K562 (cell line): Measurements from ENCODE around the gene PRKCE. TPM values are rescaled to one million over a fixed set of nuclear protein-coding genes. Genes with fewer than 3 reads are reported as not detected.

Source experiments
- ATAC-seq: fragments of 200-7000 bp; cut with Tn5 transposase; 3 replicates; pipeline ENCODE4 v1.9.1; 2020; ENCODE audit warnings: moderate library complexity
- BruUV-seq: library from RNA; stranded (reverse); fragments of 400-500 nt; replicated peaks from 2 replicates; lab custom pipeline; 2021; lab: Mats Ljungman, UMichigan
- CTCF ChIA-PET: fragments of 300-600 bp; formaldehyde crosslinking; extraction: SDS; loops from one replicate; lab custom pipeline; 2021; ENCODE audit warnings: low intra/inter-chr PET ratio; lab: Yijun Ruan, JAX
- POLR2A ChIA-PET: fragments of 300-600, 350-650 bp; sonication (Branson Sonifier 250); formaldehyde crosslinking; extraction: SDS; loops from one replicate; lab custom pipeline; 2021; ENCODE audit warnings: antibody characterized with exemption, inconsistent platforms; lab: Yijun Ruan, JAX
- DNase-seq, 4 experiments: peaks; one replicate each; pipeline versions ENCODE4 v3.0.0 to v3.0.0-alpha.2; 2011 to 2018; ENCODE audit warnings: low spot score in 3 of 4, mixed read lengths in 3 of 4; ENCODE audit errors: extremely low read depth in 1 of 4
- FAIRE-seq: peaks from 2 replicates; lab custom pipeline; 2011; peaks lifted over from hg19 to GRCh38; lab: Jason Lieb, UNC
- H2AFZ ChIP-seq: 2 replicates; pipeline ENCODE4 v1.6.0; 2011; ENCODE audit warnings: low read depth, low read length, control low read depth, inconsistent platforms
- H3K27ac ChIP-seq: fragments of 200-600 bp; 3 replicates; pipeline ENCODE4 v1.8.0; 2011; ENCODE audit warnings: low read depth, mild to moderate bottlenecking, control low read depth, inconsistent platforms, low read length, moderate library complexity, mixed read lengths; ENCODE audit errors: extremely low read depth
- H3K27me3 ChIP-seq, 2 experiments: fragments of 300-600 bp in 1 of 2; 2 replicates in 1 of 2; 3 replicates in 1 of 2; pipeline versions ENCODE4 v1.6.0 to v1.8.0; 2011; ENCODE audit warnings: inconsistent platforms in 2 of 2, low read length in 2 of 2, mild to moderate bottlenecking in 1 of 2, mixed read lengths in 1 of 2, moderate library complexity in 1 of 2; ENCODE audit not compliant: control insufficient read depth in 2 of 2, insufficient read depth in 2 of 2
- H3K36me3 ChIP-seq: fragments of 300-600 bp; 3 replicates; pipeline ENCODE4 v1.8.0; 2011; ENCODE audit warnings: mild to moderate bottlenecking, low read length, inconsistent platforms; ENCODE audit not compliant: control insufficient read depth, insufficient read depth
- H3K4me1 ChIP-seq, 2 experiments: fragments of 200-600 bp in 1 of 2; replicated peaks in 1 of 2; 2 replicates in 1 of 2; 3 replicates in 1 of 2; pipeline versions ENCODE4 v1.5.1 to v1.8.0; 2011; ENCODE audit warnings: inconsistent platforms in 2 of 2, low read length in 2 of 2, mild to moderate bottlenecking in 1 of 2, mixed read lengths in 1 of 2, moderate library complexity in 1 of 2; ENCODE audit not compliant: control insufficient read depth in 2 of 2, insufficient read depth in 2 of 2
- H3K4me2 ChIP-seq: 2 replicates; pipeline ENCODE4 v1.6.1; 2011; ENCODE audit warnings: low read length, control low read depth, inconsistent platforms, mixed read lengths; ENCODE audit not compliant: insufficient read depth
- H3K4me3 ChIP-seq: fragments of 200-600 bp; sonication (generic), shearing (Covaris generic); 2 replicates; pipeline ENCODE4 v1.5.1; 2016; ENCODE audit warnings: control low read depth, inconsistent platforms
- H3K79me2 ChIP-seq: fragments of 200-600 bp; 3 replicates; pipeline ENCODE4 v1.8.0; 2011; ENCODE audit warnings: low read length, inconsistent platforms; ENCODE audit not compliant: control insufficient read depth, insufficient read depth
- H3K9ac ChIP-seq, 2 experiments: 2 replicates each; pipeline versions ENCODE4 v1.6.0 to v1.6.1; 2011; ENCODE audit warnings: low read depth in 2 of 2, low read length in 2 of 2, control low read depth in 1 of 2, inconsistent platforms in 1 of 2, mild to moderate bottlenecking in 1 of 2, mixed read lengths in 1 of 2; ENCODE audit not compliant: insufficient read depth in 1 of 2
- H3K9me1 ChIP-seq: one replicate; pipeline ENCODE4 v1.6.0; 2011; ENCODE audit warnings: inconsistent platforms, mild to moderate bottlenecking, low read length, moderate library complexity; ENCODE audit not compliant: control insufficient read depth, insufficient read depth
- H3K9me3 ChIP-seq: replicated peaks from 2 replicates; pipeline ENCODE4 v1.5.1; 2011; ENCODE audit warnings: low read depth, low read length, inconsistent platforms; ENCODE audit not compliant: control insufficient read depth, insufficient read depth
- H4K20me1 ChIP-seq: replicated peaks from 2 replicates; pipeline ENCODE4 v1.6.1; 2011; ENCODE audit warnings: low read length, inconsistent platforms, mixed read lengths; ENCODE audit not compliant: control insufficient read depth, insufficient read depth
- BACH1 ChIP-seq: fragments of 200-800 bp; sonication (Bioruptor generic); IDR thresholded peaks from 2 replicates; pipeline ENCODE4 v1.6.1; 2016; ENCODE audit warnings: missing genetic modification characterization, missing compliant biosample characterization
- BCL6 ChIP-seq: fragments of 250-450 bp; sonication (Bioruptor Pico); IDR thresholded peaks from 2 replicates; pipeline ENCODE4 v1.4.0; 2020
- BRD9 ChIP-seq: fragments of 450-650 bp; IDR thresholded peaks from 2 replicates; pipeline ENCODE4 v1.6.1; 2018; ENCODE audit warnings: low read depth; ENCODE audit not compliant: partially characterized antibody
- E2F3 ChIP-seq: fragments of 250-450 bp; sonication (Bioruptor Pico); IDR thresholded peaks from 2 replicates; pipeline ENCODE4 v1.4.0; 2020; ENCODE audit warnings: mild to moderate bottlenecking
- HDAC3 ChIP-seq: fragments of 450-650 bp; IDR thresholded peaks from 2 replicates; pipeline ENCODE4 v1.6.1; 2018; ENCODE audit warnings: borderline replicate concordance, mild to moderate bottlenecking, moderate library complexity; ENCODE audit not compliant: partially characterized antibody
- NCOA2 ChIP-seq, 2 experiments: fragments of 450-650 bp; IDR thresholded peaks; 2 replicates each; pipeline ENCODE4 v1.6.1; 2018; ENCODE audit warnings: mild to moderate bottlenecking in 2 of 2, moderate library complexity in 1 of 2; ENCODE audit not compliant: partially characterized antibody in 2 of 2
- NCOA6 ChIP-seq: fragments of 450-650 bp; IDR thresholded peaks from 2 replicates; pipeline ENCODE4 v1.6.1; 2017; ENCODE audit warnings: mild to moderate bottlenecking
- NFATC3 ChIP-seq: fragments of 450-650 bp; IDR thresholded peaks from 2 replicates; pipeline ENCODE4 v1.6.1; 2017; ENCODE audit warnings: mild to moderate bottlenecking
- PHTF2 ChIP-seq: fragments of 250-450 bp; sonication (Bioruptor Pico); IDR thresholded peaks from 2 replicates; pipeline ENCODE4 v1.5.0; 2021; ENCODE audit warnings: mild to moderate bottlenecking
- TAL1 ChIP-seq: fragments of 450-650 bp; IDR thresholded peaks from 2 replicates; pipeline ENCODE4 v1.6.1; 2016; ENCODE audit warnings: mild to moderate bottlenecking
- ZBED1 ChIP-seq: IDR thresholded peaks from 2 replicates; pipeline ENCODE4 v1.6.1; 2014
- ZBTB49 ChIP-seq: sonication (generic); formaldehyde crosslinking; IDR thresholded peaks from 2 replicates; pipeline ENCODE4 v1.8.0; 2022; ENCODE audit warnings: missing genetic modification reagents, mild to moderate bottlenecking, borderline replicate concordance
- ZNF507 ChIP-seq: conservative IDR thresholded peaks from 2 replicates; pipeline ENCODE4 v1.6.1; 2017; ENCODE audit warnings: missing genetic modification characterization, missing compliant biosample characterization
- ZNF518B ChIP-seq: fragments of 250-450 bp; sonication (Bioruptor Pico); IDR thresholded peaks from 2 replicates; pipeline ENCODE4 v1.5.0; 2021; ENCODE audit warnings: mild to moderate bottlenecking, moderate library complexity
- WGBS: fragments of 100-300 bp; shearing (Covaris generic); methylation state at CpG from one replicate; pipeline ENCODE4 v1.1.6; 2016; ENCODE audit warnings: low coverage, mixed read lengths; ENCODE audit not compliant: insufficient coverage; ENCODE audit errors: missing lambda C conversion rate; 5-methylcytosine and 5-hydroxymethylcytosine counted together
- in situ Hi-C: fragments of 300-500 bp; cut with MboI; formaldehyde crosslinking; loops from 4 replicates; pipeline ENCODE4 v1.15.0; 2018; ENCODE audit warnings: inconsistent platforms, mixed read lengths
- intact Hi-C: fragments of 100-400 bp; cut with micrococcal nuclease; formaldehyde crosslinking; loops from 2 replicates; pipeline ENCODE4 v1.14.2; 2022
- polyA plus RNA-seq, 8 experiments: library from polyadenylated mRNA; depleted of rRNA in 4 of 8; stranded (reverse) in 5 of 8; unstranded in 3 of 8; fragments of >200 nt; fragmentation: Nextera tagmentation in 2 of 8; fragmentation: Illumina TruSeq in 1 of 8; extraction: Ambion mirVana in 2 of 8; extraction: Trizol in 1 of 8; gene quantifications; 2 replicates each; pipeline versions ENCODE4 v1.2.1 to v1.2.3, GENCODE V29; 2011 to 2014; ENCODE audit warnings: inconsistent platforms in 1 of 8, missing spikeins in 1 of 8
- total RNA-seq, 7 experiments: library from RNA; depleted of rRNA in 6 of 7; stranded (reverse); fragments of >200 nt in 6 of 7; fragmentation: Illumina TruSeq in 2 of 7; extraction: Trizol in 2 of 7; gene quantifications; 2 replicates each; pipeline versions ENCODE4 v1.2.1 to v1.2.3, GENCODE V29; 2011 to 2021; ENCODE audit warnings: low replicate concordance in 1 of 7

PRKCE gene
- total and polyA plus RNA-seq, 9 of the 15 experiments (the other 6 are each of a cell fraction or from before 2014, with no cell fraction given): 0.06 to 1.0 (median 0.22) TPM; not detected in 1

GRCh38 chr2:45822272-45822630 lies 170.8 kb downstream of the PRKCE start:
- FAIRE-seq: no peak
- Histone ChIP-seq H3K79me2 (no peaks in the 10 kb centered on the region), H3K4me2 (no peak overlapping the region)

More at GRCh38 chr2:45822272-45822630, 170.8 kb downstream of the PRKCE start:
- Histone ChIP-seq H3K27ac (no peak overlapping the region), H3K4me3 (no peak overlapping the region), H3K9me3 (no peaks in the 10 kb centered on the region), H4K20me1 (no peaks in the 10 kb centered on the region), H3K9ac (no peak overlapping the region; a peak in 1 of 4 replicates), H3K36me3 (no peaks in the 10 kb centered on the region), H3K9me1 (no peaks in the 10 kb centered on the region), H2AFZ (no peak overlapping the region), H3K27me3 (peaks cover 6 to 40% of the 10 kb centered on the region in 2 experiments; a peak in 4 of 5 replicates), H3K4me1 (no peaks in the 10 kb centered on the region; a peak in 2 of 5 replicates)
- DNase-seq (no peak), ATAC-seq (no peak)
- WGBS: 13% methylated on average over 5 of the region's 5 CpGs
- intact Hi-C loops: no loop called here
- CTCF ChIA-PET: interaction anchor here (0.6 kb wide), 1 partner anchor 31 kb away, joined by 3 read pairs; no protein-coding TSS in a partner anchor
- TF ChIP-seq NCOA2 (IDR thresholded peaks at IDR 0.05; ENCODE audit: partially characterized antibody in 2 of 2): no peak
- no peak for TF ChIP-seq TAL1
- no peak for TF ChIP-seq NCOA6
- no peak for TF ChIP-seq ZBTB49 (CRISPR knock-in tag)
- TF ChIP-seq PHTF2 (CRISPR knock-in tag): no peak
- no peak for TF ChIP-seq ZBED1
- no peak for TF ChIP-seq ZNF518B (CRISPR knock-in tag)
- no peak for TF ChIP-seq HDAC3
- no peak for TF ChIP-seq BACH1 (tag)
- no peak for TF ChIP-seq E2F3
- no peak for TF ChIP-seq BCL6 (CRISPR knock-in tag)
- TF ChIP-seq ZNF507 (tag): no peak
- TF ChIP-seq BRD9: no peak
- no peak for TF ChIP-seq NFATC3
- BruUV-seq: no TSS peak
- in situ Hi-C loops: no loop called here
- POLR2A ChIA-PET: no interaction called here
